IMR-90 (cell line): ENCODE data around the gene CABP1. TPM values are rescaled to one million over a fixed set of nuclear protein-coding genes. Genes with fewer than 3 reads are reported as not detected.

Source experiments
- ATAC-seq: fragments of 200-7000 bp; cut with Tn5 transposase; 2 replicates; pipeline ENCODE4 v1.9.1; 2020; ENCODE audit warnings: low read depth, mild to moderate bottlenecking, moderate library complexity
- BruUV-seq: library from RNA; stranded (reverse); fragments of 400-500 nt; replicated peaks from 2 replicates; lab custom pipeline; 2021; lab: Mats Ljungman, UMichigan
- CTCF ChIA-PET: fragments of 300-600 bp; formaldehyde crosslinking; extraction: SDS; loops from one replicate; lab custom pipeline; 2021; ENCODE audit warnings: antibody characterized with exemption; lab: Yijun Ruan, JAX
- POLR2A ChIA-PET: fragments of 300-600 bp; sonication (Branson Sonifier 250); formaldehyde crosslinking; loops from one replicate; lab custom pipeline; 2022; ENCODE audit warnings: antibody characterized with exemption; ENCODE audit not compliant: unreplicated experiment; lab: Charles Lee
- DNase-seq: peaks from one replicate; pipeline ENCODE4 v3.0.0; 2013
- H2AFZ ChIP-seq: replicated peaks from 2 replicates; pipeline ENCODE3; 2013; ENCODE audit warnings: low read length, mild to moderate bottlenecking; ENCODE audit not compliant: poor library complexity
- H2AK5ac ChIP-seq: 2 replicates; pipeline ENCODE4 v1.6.1; 2013; ENCODE audit warnings: low read depth, low read length, inconsistent platforms
- H2AK9ac ChIP-seq: replicated peaks from 2 replicates; pipeline ENCODE3; 2013; ENCODE audit warnings: mild to moderate bottlenecking, low read depth, low read length, moderate library complexity; ENCODE audit not compliant: poor library complexity
- H2BK120ac ChIP-seq: 2 replicates; pipeline ENCODE4 v1.6.1; 2013; ENCODE audit warnings: low read depth, low read length, inconsistent platforms
- H2BK15ac ChIP-seq: 3 replicates; pipeline ENCODE4 v1.6.1; 2013; ENCODE audit warnings: low read depth, low read length, inconsistent platforms
- H2BK20ac ChIP-seq: 2 replicates; pipeline ENCODE4 v1.6.1; 2013; ENCODE audit warnings: low read depth, mild to moderate bottlenecking, inconsistent platforms, low read length, moderate library complexity
- H2BK5ac ChIP-seq: 2 replicates; pipeline ENCODE4 v1.6.1; 2013; ENCODE audit warnings: mild to moderate bottlenecking, low read depth, low read length, inconsistent platforms; ENCODE audit not compliant: poor library complexity, severe bottlenecking
- H3K14ac ChIP-seq: replicated peaks from 2 replicates; pipeline ENCODE4 v1.6.1; 2013; ENCODE audit warnings: low read depth, low read length, inconsistent platforms
- H3K18ac ChIP-seq: 2 replicates; pipeline ENCODE4 v1.6.1; 2013; ENCODE audit warnings: low read depth, low read length, control low read depth
- H3K23ac ChIP-seq: 2 replicates; pipeline ENCODE4 v1.6.1; 2013; ENCODE audit warnings: low read depth, low read length, inconsistent platforms
- H3K27ac ChIP-seq: 2 replicates; pipeline ENCODE4 v1.5.1; 2013; ENCODE audit warnings: mild to moderate bottlenecking, control low read depth, low read length; ENCODE audit not compliant: insufficient read depth
- H3K27me3 ChIP-seq: 2 replicates; pipeline ENCODE4 v1.6.1; 2013; ENCODE audit warnings: low read length; ENCODE audit not compliant: control insufficient read depth, insufficient read depth
- H3K36me3 ChIP-seq: 2 replicates; pipeline ENCODE4 v1.6.1; 2013; ENCODE audit warnings: low read length, mixed read lengths; ENCODE audit not compliant: control insufficient read depth, insufficient read depth
- H3K4ac ChIP-seq: 2 replicates; pipeline ENCODE4 v1.6.1; 2013; ENCODE audit warnings: low read depth, low read length, inconsistent platforms
- H3K4me1 ChIP-seq: 2 replicates; pipeline ENCODE4 v1.6.1; 2013; ENCODE audit warnings: low read length, mixed read lengths; ENCODE audit not compliant: control insufficient read depth, insufficient read depth
- H3K4me2 ChIP-seq: 2 replicates; pipeline ENCODE4 v1.6.1; 2013; ENCODE audit warnings: low read depth, mild to moderate bottlenecking, control low read depth, low read length, moderate library complexity
- H3K4me3 ChIP-seq: 2 replicates; pipeline ENCODE4 v1.5.1; 2013; ENCODE audit warnings: low read depth, mild to moderate bottlenecking, control low read depth, low read length, moderate library complexity; ENCODE audit not compliant: insufficient read depth
- H3K56ac ChIP-seq: 2 replicates; pipeline ENCODE4 v1.6.1; 2013; ENCODE audit warnings: low read length, inconsistent platforms; ENCODE audit not compliant: insufficient read depth; ENCODE audit errors: extremely low read depth
- H3K79me1 ChIP-seq, 2 experiments: 2 replicates each; pipeline ENCODE4 v1.6.1; 2013; ENCODE audit warnings: low read length in 2 of 2, inconsistent platforms in 1 of 2, low read depth in 1 of 2
- H3K9ac ChIP-seq: 2 replicates; pipeline ENCODE4 v1.6.1; 2013; ENCODE audit warnings: low read depth, low read length, control low read depth
- H3K9me1 ChIP-seq: 2 replicates; pipeline ENCODE4 v1.6.1; 2013; ENCODE audit warnings: low read length, inconsistent platforms; ENCODE audit not compliant: insufficient read depth
- H3K9me3 ChIP-seq: 2 replicates; pipeline ENCODE4 v1.6.1; 2013; ENCODE audit warnings: low read length; ENCODE audit not compliant: control insufficient read depth, insufficient read depth
- H4K20me1 ChIP-seq: 2 replicates; pipeline ENCODE4 v1.6.1; 2013; ENCODE audit warnings: low read length, inconsistent platforms; ENCODE audit not compliant: insufficient read depth
- H4K5ac ChIP-seq: 2 replicates; pipeline ENCODE4 v1.6.1; 2013; ENCODE audit warnings: mild to moderate bottlenecking, low read depth, low read length, control low read depth
- H4K8ac ChIP-seq, 2 experiments: 2 replicates each; pipeline ENCODE4 v1.6.1; 2013; ENCODE audit warnings: low read depth in 2 of 2, low read length in 2 of 2, control low read depth in 1 of 2, inconsistent platforms in 1 of 2
- H4K91ac ChIP-seq: 2 replicates; pipeline ENCODE4 v1.6.1; 2013; ENCODE audit warnings: low read depth, low read length, inconsistent platforms; ENCODE audit not compliant: insufficient read depth
- BHLHE40 ChIP-seq: fragments of 150-350 bp; IDR thresholded peaks from 2 replicates; pipeline ENCODE4 v1.6.1; 2016; ENCODE audit warnings: mild to moderate bottlenecking, low read depth, low read length
- ELK1 ChIP-seq: fragments of 150-350 bp; IDR thresholded peaks from 2 replicates; pipeline ENCODE4 v1.6.1; 2016; ENCODE audit warnings: low read depth, mild to moderate bottlenecking, low read length, moderate library complexity, borderline replicate concordance
- MAFK ChIP-seq: IDR thresholded peaks from 2 replicates; pipeline ENCODE4 v1.6.1; 2012; ENCODE audit warnings: low read depth, low read length, improper control_type of control experiment
- MAZ ChIP-seq: IDR thresholded peaks from 2 replicates; pipeline ENCODE4 v1.6.1; 2012; ENCODE audit warnings: low read depth, mild to moderate bottlenecking, low read length, improper control_type of control experiment, moderate library complexity, borderline replicate concordance
- MXI1 ChIP-seq: IDR thresholded peaks from 2 replicates; pipeline ENCODE4 v1.6.1; 2012; ENCODE audit warnings: low read depth, mild to moderate bottlenecking, low read length, moderate library complexity, borderline replicate concordance
- POLR2A ChIP-seq: IDR thresholded peaks from 2 replicates; pipeline ENCODE4 v1.6.1; 2012; ENCODE audit warnings: mild to moderate bottlenecking, low read depth, low read length
- RFX5 ChIP-seq: IDR thresholded peaks from 2 replicates; pipeline ENCODE4 v1.8.0; 2012; ENCODE audit warnings: low read depth, mild to moderate bottlenecking, low read length, moderate library complexity
- SMC3 ChIP-seq: fragments of 150-350 bp; IDR thresholded peaks from 2 replicates; pipeline ENCODE4 v1.6.1; 2016; ENCODE audit warnings: low read depth, mild to moderate bottlenecking, antibody characterized with exemption, low read length, moderate library complexity
- USF2 ChIP-seq: fragments of 150-350 bp; IDR thresholded peaks from 2 replicates; pipeline ENCODE4 v1.6.1; 2017; ENCODE audit warnings: mild to moderate bottlenecking, antibody characterized with exemption, low read length, low read depth
- WGBS, 2 experiments: methylation state at CpG; one replicate each; pipeline versions ENCODE4 v1.1.5 to v1.1.7; 2013; ENCODE audit warnings: missing lambda C conversion rate in 2 of 2; ENCODE audit not compliant: insufficient read length in 1 of 2; ENCODE audit errors: extremely low coverage in 2 of 2; 5-methylcytosine and 5-hydroxymethylcytosine counted together
- dilution Hi-C: fragments of 300-500 bp; cut with HindIII; formaldehyde crosslinking; loops from one replicate; pipeline ENCODE4 v1.14.3; 2018; ENCODE audit warnings: low sequenced_read_pairs; ENCODE audit not compliant: unreplicated experiment
- in situ Hi-C: fragments of 300-500 bp; cut with MboI; formaldehyde crosslinking; loops from 3 replicates; pipeline ENCODE4 v1.14.3; 2019; ENCODE audit warnings: low sequenced_read_pairs, inconsistent platforms, mixed read lengths
- intact Hi-C: fragments of 100-400 bp; cut with micrococcal nuclease; formaldehyde crosslinking; loops from 2 replicates; pipeline ENCODE4 v1.10.0; 2022
- polyA plus RNA-seq, 3 experiments: library from polyadenylated mRNA; depleted of rRNA; stranded (reverse); fragments of >200 nt; gene quantifications; 2 replicates each; pipeline ENCODE4 v1.2.3, GENCODE V29; 2012; ENCODE audit warnings: low replicate concordance in 1 of 3
- total RNA-seq: library from RNA; depleted of rRNA; stranded (reverse); fragments of >200 nt; gene quantifications from 2 replicates; pipeline ENCODE4 v1.2.3, GENCODE V29; 2012

Gene CABP1
- total and polyA plus RNA-seq, 2 of the 4 experiments (the other 2 are of a cell fraction), result 0.54 to 1.1 TPM

- H3K36me3 ChIP-seq, result no peaks in the 10 kb centered on the region
- TF ChIP-seq BHLHE40 (no peak), RFX5 (no peak), MAFK (no peak), MAZ (no peak), USF2 (no peak), SMC3 (no peak), MXI1 (no peak), ELK1 (no peak), POLR2A (no peak)
- intact Hi-C loops, result no loop called here
- no peak overlapping the region for H3K18ac ChIP-seq
- H3K23ac ChIP-seq, result no peak overlapping the region
- peaks cover 30% of the 10 kb centered on the region for H3K27me3 ChIP-seq
- BruUV-seq, result no TSS peak
- ChIA-PET CTCF (no interaction called here), POLR2A (no interaction called here)
- no peak for ATAC-seq
- no peak overlapping the region for H2BK15ac ChIP-seq
- H3K4me2 ChIP-seq, result no peak overlapping the region
- dilution Hi-C loops, result no loop called here
- no peak overlapping the region for H4K5ac ChIP-seq
- H3K79me1 ChIP-seq, result no peaks in the 10 kb centered on the region
- H4K20me1 ChIP-seq, result no peaks in the 10 kb centered on the region
- no peaks in the 10 kb centered on the region for H3K9me1 ChIP-seq
- no peak overlapping the region for H3K27ac ChIP-seq
- H3K4ac ChIP-seq, result no peak overlapping the region
- no peak overlapping the region for H4K91ac ChIP-seq
- H2BK5ac ChIP-seq, result no peak overlapping the region
- 14% methylated on average over 1 of the region's 4 CpGs; no CpG with 5 or more reads in 1 of the 2 experiments for WGBS, 2 experiments
- in situ Hi-C loops, result no loop called here
- DNase-seq, result no peak
- H3K4me3 ChIP-seq, result no peak overlapping the region
- H3K9ac ChIP-seq, result no peak overlapping the region
- H3K56ac ChIP-seq, result no peak overlapping the region
- no peak overlapping the region for H3K14ac ChIP-seq
- no peaks in the 10 kb centered on the region for H3K9me3 ChIP-seq
- H4K8ac ChIP-seq, result no peak overlapping the region
- no peak overlapping the region for H2BK120ac ChIP-seq
- no peaks in the 10 kb centered on the region for H3K4me1 ChIP-seq
- no peak overlapping the region for H2AFZ ChIP-seq
- no peak overlapping the region for H2AK9ac ChIP-seq
- H2BK20ac ChIP-seq, result no peak overlapping the region
- no peak overlapping the region for H2AK5ac ChIP-seq
Observed at GRCh38 chr12:120610560-120610959, 29.9 kb upstream of the CABP1 start.
